ENCODE data around the gene PRDX5. TPM values are rescaled to one million over a fixed set of nuclear protein-coding genes. Genes with fewer than 3 reads are reported as not detected.

The PRDX5 gene
- total RNA-seq, 1 donor from 2014 or later, result 119 TPM

DNA sequence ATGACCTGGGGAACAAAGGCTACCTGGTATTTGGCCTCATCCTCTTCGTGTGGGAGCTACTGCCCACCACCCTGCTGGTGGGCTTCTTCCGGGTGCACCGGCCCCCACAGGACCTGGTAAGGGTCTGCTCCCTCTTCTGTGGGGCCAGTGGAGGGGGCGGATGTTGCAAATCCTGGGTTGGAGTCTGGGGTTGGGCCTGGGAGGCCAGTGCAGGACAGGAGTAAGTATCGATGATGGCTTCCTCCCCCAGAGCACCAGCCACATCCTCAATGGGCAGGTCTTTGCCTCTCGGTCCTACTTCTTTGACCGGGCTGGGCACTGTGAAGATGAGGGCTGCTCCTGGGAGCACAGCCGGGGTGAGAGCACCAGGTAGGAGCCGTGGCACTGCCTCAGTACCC, 29.6 kb upstream of the PRDX5 start:
- intact Hi-C loops (cut with micrococcal nuclease), result loop anchor here (5.0 kb wide), 1 partner anchor 81 kb away; the partner anchor contains the start of gene FERMT3

- intact Hi-C loops (cut with micrococcal nuclease), result loop anchor here (5.0 kb wide), 1 partner anchor 82 kb away; the partner anchor contains the start of gene FERMT3
Measured at GRCh38 chr11:64289002-64289564, 28.8 kb upstream of the PRDX5 start.

- intact Hi-C loops (cut with micrococcal nuclease), result no loop called here
Measured at GRCh38 chr11:64290352-64291261, 27.3 kb upstream of the PRDX5 start.

DNA sequence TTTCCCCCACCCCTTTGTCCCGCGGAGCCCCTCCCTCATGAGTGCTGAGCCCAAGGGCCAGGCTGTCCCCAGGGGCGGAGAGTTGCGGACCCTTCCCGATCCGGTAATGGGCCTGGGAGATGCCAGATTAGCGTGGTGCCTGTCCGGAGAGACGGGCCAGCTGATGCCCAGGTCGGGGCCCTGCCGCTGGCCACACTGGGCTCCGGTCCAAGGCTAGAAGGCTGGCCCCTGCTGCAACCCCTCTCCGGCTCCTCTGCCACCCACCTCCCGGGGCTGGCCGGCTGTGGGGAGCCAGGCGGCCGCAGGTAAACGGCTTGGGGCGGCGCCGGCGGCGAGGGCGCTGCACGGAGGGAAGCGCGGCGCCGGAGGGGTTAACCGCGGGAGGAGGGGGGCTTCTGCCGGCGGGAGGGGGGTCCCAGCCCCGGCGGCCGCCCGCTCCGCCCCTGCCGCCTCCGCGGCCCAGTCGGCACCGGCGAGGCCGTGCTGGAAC, 26.6 kb upstream of the PRDX5 start, which contains the start of gene KCNK4:
KCNK4 (plus strand) TSS at position 41 of the 490 bp plus-strand sequence. CDS start 1,717 bp downstream, outside the sequence.
- intact Hi-C loops (cut with micrococcal nuclease), result no loop called here

DNA sequence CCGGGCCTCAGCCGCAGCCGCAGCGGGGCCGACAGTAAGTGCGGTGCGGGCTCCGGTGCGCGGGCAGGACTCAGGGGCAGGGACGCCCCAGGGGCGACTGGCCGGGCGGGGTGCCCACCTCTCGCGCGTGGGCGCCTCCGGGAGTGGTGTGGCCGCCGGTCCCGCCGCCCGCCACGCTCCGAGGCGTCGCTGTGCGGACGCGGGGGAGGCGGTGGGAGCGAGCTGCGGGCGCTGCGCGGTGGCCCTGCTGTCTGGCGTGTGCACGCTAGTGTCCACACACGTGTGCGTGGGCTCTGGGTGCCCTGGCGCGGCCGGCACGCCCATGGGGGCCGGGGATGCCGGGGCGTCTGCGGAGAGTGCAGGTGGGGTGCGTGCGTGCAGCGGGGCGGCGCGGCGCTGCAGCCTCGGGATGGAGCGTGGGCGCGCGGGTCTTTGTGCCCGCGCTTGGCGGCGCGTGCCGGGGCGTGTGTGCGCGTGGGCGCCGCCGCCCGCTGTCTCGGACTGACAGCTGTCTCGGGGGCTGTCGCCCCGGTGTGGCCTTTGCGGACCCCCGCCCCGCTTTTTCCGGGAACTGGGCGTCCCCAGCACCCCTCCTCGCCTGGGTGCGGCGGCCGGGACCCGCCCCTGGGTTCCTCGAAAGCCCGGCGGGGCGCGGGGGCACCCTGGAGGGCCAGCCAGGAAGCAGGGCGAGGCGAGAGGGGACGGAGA, 26.0 kb upstream of the PRDX5 start:
- intact Hi-C loops (cut with micrococcal nuclease), result no loop called here

- intact Hi-C loops (cut with micrococcal nuclease), result no loop called here
Measured at GRCh38 chr11:64292460-64293254, 25.3 kb upstream of the PRDX5 start.

DNA sequence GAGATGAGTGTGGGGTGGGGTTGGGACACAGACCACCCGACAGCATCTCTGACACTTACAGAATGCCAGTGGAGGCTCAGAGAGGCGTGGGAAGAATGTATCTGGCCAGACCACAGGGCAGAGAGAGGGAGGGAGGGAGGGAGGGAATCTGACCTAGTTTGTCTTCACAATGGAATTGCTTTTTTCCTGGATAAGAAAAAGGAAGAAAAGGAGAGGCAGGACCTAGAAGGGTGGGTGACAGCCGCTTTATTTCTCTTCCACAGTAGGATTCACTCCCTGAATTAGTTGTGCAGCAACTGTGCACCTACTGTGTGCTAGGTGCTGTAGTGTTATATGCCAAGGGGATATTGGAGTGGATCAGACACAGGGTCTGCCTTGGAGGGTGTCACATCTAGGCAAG, 23.1 kb upstream of the PRDX5 start:
- intact Hi-C loops (cut with micrococcal nuclease), result no loop called here

DNA sequence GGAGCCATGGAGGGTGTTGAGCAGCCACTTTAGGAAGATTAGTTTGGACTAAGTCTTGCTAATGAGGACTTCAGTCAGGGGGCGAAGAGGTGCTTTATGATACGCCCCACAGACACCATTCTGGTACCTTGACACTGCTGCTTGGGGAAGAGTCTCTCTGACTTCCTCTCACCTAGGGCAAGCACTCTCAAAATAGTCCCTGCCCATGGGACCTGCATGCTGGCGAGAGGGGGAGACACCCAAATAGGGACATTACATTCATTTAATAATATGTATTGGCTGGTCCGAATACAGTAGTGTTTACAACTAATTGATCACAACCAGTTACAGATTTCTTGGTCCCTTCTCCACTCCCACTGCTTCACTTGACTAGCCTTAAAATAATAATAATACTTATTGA, 22.2 kb upstream of the PRDX5 start:
- intact Hi-C loops (cut with micrococcal nuclease), result no loop called here

DNA sequence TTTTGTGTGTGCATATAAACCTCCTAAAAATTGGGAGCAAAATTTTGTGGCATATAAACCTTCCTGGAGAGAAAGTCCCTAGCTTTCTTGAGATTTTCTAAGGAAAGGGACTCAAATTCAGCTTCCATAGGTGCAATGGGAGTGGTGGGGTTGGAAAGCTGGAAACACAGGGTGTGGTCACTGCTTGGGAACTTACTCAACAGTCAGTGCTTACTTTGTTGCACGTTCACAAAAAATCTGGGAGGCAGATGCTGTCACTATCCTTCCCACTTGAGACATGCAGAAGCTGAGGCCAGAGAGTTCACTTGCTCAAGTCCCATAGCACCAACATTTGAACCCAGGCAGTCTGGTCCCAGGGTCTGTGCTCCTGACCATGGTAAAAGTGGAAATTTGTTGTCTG, 21.7 kb upstream of the PRDX5 start:
- intact Hi-C loops (cut with micrococcal nuclease), result no loop called here

DNA sequence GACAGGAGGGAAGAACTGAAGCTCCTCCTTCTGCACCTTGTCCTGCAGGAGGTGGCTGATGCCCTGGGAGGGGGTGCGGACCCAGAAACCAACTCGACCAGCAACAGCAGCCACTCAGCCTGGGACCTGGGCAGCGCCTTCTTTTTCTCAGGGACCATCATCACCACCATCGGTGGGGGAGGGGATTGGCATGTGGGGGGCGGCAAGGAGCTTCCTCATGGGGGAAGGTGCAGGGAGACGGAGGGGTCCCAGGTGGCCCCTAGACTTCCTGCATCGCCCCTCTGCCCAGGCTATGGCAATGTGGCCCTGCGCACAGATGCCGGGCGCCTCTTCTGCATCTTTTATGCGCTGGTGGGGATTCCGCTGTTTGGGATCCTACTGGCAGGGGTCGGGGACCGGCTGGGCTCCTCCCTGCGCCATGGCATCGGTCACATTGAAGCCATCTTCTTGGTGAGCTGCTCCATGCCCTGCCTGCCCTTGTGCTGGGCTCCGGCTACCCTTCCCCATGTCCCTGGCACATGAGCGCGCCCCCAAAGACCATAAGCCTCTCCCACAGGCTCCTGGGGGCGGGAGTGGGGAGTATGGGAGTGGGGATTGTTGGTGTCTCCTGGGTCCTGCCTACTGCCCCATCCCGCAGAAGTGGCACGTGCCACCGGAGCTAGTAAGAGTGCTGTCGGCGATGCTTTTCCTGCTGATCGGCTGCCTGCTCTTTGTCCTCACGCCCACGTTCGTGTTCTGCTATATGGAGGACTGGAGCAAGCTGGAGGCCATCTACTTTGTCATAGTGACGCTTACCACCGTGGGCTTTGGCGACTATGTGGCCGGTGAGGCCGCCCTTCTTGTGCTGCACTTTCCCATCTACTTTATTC, 20.9 kb upstream of the PRDX5 start:
- intact Hi-C loops (cut with micrococcal nuclease), result no loop called here

DNA sequence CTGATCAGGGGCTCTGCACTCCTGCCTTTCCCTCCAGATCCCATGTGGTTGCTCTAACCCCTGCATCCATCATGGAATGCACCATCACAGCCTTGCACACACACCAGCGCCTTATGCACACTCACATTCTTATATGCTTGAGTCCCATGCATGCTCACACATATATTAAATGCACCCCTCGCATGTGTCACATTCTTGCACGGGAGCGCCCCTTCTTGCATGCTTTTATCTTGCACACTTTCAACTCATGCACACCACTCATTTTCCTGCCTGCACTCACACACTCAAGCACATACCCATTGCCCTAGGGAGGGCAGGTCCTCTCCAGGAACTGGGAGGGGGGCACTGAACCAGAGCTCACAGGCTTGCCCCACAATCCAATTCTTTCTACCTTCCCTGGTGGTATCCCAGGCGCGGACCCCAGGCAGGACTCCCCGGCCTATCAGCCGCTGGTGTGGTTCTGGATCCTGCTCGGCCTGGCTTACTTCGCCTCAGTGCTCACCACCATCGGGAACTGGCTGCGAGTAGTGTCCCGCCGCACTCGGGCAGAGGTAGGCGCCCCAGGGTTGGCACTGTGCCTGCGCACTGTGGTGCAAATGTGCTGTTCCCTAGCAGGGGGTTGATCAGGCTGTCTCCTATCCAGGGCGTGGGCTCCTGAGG, 20.1 kb upstream of the PRDX5 start:
- intact Hi-C loops (cut with micrococcal nuclease), result no loop called here

DNA sequence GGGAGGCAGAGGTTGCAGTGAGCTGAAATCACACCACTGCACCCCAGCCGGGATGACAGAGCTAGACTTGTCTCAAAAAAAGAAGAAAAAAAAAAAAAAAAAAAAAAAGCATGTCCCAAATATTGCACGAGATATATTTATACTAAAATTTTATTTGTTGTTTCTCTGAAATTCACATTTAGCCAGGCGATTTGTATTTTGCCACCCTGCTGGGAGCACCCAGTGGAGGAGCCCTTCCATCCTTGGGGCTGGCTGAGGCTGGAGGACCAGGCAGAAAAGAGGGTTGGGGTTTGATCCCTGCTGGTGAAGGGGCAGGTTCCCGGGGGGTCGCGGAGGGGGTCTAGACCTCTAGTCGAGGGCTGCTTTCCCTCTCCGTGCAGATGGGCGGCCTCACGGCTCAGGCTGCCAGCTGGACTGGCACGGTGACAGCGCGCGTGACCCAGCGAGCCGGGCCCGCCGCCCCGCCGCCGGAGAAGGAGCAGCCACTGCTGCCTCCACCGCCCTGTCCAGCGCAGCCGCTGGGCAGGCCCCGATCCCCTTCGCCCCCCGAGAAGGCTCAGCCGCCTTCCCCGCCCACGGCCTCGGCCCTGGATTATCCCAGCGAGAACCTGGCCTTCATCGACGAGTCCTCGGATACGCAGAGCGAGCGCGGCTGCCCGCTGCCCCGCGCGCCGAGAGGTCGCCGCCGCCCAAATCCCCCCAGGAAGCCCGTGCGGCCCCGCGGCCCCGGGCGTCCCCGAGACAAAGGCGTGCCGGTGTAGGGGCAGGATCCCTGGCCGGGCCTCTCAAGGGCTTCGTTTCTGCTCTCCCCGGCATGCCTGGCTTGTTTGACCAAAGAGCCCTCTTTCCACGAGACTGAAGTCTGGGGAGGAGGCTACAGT, 18.7 kb upstream of the PRDX5 start:
- intact Hi-C loops (cut with micrococcal nuclease), result no loop called here

GRCh38 chr11:64299847-64300648, 17.9 kb upstream of the PRDX5 start, which contains the start of gene CATSPERZ:
Gene CATSPERZ, plus strand, starts transcription at chr11:64300358. Its CDS starts 53 bp downstream, at chr11:64300411.
- intact Hi-C loops (cut with micrococcal nuclease), result loop anchor here (10.0 kb wide), 2 partner anchors 295 to 445 kb away; partner anchors contain the start of gene RASGRP2

- intact Hi-C loops (cut with micrococcal nuclease), result loop anchor here (1.0 to 10.0 kb wide), 3 partner anchors 97 to 441 kb away; partner anchors contain the start of genes FERMT3 and RASGRP2
Measured at GRCh38 chr11:64303109-64304031, 14.6 kb upstream of the PRDX5 start.

GRCh38 chr11:64304032-64304315, 13.9 kb upstream of the PRDX5 start:
- intact Hi-C loops (cut with micrococcal nuclease), result loop anchor here (1.0 to 10.0 kb wide), 3 partner anchors 98 to 441 kb away; partner anchors contain the start of genes FERMT3 and RASGRP2

Measured in T-helper 2 cell treated with Interferon-gamma antibody and Interleukin-4, amounts not matched to agents 100 ng/mL and 5 ng/mL, for 36 hours (primary cell).